Activated B cell treated with CpG ODN at 0.5 μM for 24 hours (primary cell): ENCODE results near the gene H2BK1. TPM values are rescaled to one million over a fixed set of nuclear protein-coding genes. Genes with fewer than 3 reads are reported as not detected.

Source experiments
- ATAC-seq: fragments of 200-7000 bp; cut with Tn5 transposase; one replicate; pipeline ENCODE4 v1.10.0; 2021; ENCODE audit warnings: low read depth, mild to moderate bottlenecking, moderate library complexity
- CTCF ChIA-PET: fragments of 350-600 bp; sonication (Branson Sonifier 250); formaldehyde crosslinking; loops from one replicate; lab custom pipeline; 2021; ENCODE audit warnings: antibody characterized with exemption; lab: Charles Lee
- POLR2A ChIA-PET: fragments of 350-600 bp; sonication (Branson Sonifier 250); formaldehyde crosslinking; loops from one replicate; lab custom pipeline; 2021; ENCODE audit warnings: antibody characterized with exemption; lab: Charles Lee
- DNase-seq: peaks from one replicate; pipeline ENCODE4 v3.0.0; 2022
- H3K27ac Mint-ChIP-seq: one replicate; pipeline ENCODE4 v1.8.0; 2020; ENCODE audit warnings: mixed read lengths
- H3K27me3 Mint-ChIP-seq: one replicate; pipeline ENCODE4 v1.8.0; 2021; ENCODE audit warnings: mixed read lengths
- H3K36me3 Mint-ChIP-seq: one replicate; pipeline ENCODE4 v1.8.0; 2021; ENCODE audit warnings: low read depth, mixed read lengths
- H3K4me1 Mint-ChIP-seq: one replicate; pipeline ENCODE4 v1.8.0; 2021; ENCODE audit warnings: mixed read lengths
- H3K4me3 Mint-ChIP-seq: one replicate; pipeline ENCODE4 v1.8.0; 2020; ENCODE audit warnings: mild to moderate bottlenecking, mixed read lengths
- H3K9me3 Mint-ChIP-seq: one replicate; pipeline ENCODE4 v1.8.0; 2020; ENCODE audit warnings: mixed read lengths
- CTCF ChIP-seq: fragments of 200-600 bp; IDR thresholded peaks from one replicate; pipeline ENCODE4 v1.8.0; 2022; ENCODE audit warnings: antibody characterized with exemption, mild to moderate bottlenecking
- intact Hi-C: fragments of 100-400 bp; cut with micrococcal nuclease; formaldehyde crosslinking; loops from one replicate; pipeline ENCODE4 v1.15.1; 2024
- total RNA-seq: library from RNA; stranded (reverse); gene quantifications from 2 replicates; pipeline ENCODE4 v1.2.3, GENCODE V29; 2022

The H2BK1 gene
- total RNA-seq, 1 donor from 2014 or later: 1.8 TPM

- TF ChIP-seq CTCF: no peak
- Mint-ChIP-seq H3K9me3 (no peaks in the 10 kb centered on the region), H3K27ac (no peak overlapping the region), H3K4me3 (peak overlapping the region; percentile 69), H3K36me3 (no peaks in the 10 kb centered on the region), H3K4me1 (peaks cover 45% of the 10 kb centered on the region), H3K27me3 (peaks cover 52% of the 10 kb centered on the region)
- CTCF ChIA-PET: no interaction called here
- intact Hi-C loops: no loop called here
- POLR2A ChIA-PET: interaction anchor here (0.7 to 1.2 kb wide), 2 partner anchors 18 to 23 kb away, joined by 3 read pairs; partner anchors contain the start of genes ABCF2 and CHPF2
- no peak for DNase-seq
- no peak for ATAC-seq
Measured at GRCh38 chr7:151250181-151251132, 40.2 kb upstream of the H2BK1 start.

DNA sequence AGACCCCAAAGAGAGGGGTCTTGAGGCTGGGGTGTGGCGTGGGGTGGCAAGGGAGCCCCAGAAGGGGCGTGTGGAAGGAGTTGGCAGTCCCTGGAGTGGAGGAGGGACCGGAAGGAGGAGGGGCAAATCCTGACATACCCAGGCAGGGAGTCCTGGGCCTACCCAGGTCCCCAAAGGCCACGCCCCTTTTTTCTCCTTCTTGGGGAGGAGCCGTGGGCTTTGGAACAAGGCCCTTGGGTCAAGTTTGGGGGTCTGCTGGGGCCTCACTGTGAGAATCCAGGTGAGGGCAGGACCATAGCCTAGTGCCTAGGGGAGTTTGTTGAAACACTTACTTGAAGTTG is 39.4 kb upstream of the H2BK1 start:
- H3K9me3 Mint-ChIP-seq: no peaks in the 10 kb centered on the region
- H3K27me3 Mint-ChIP-seq: peaks cover 50% of the 10 kb centered on the region
- POLR2A ChIA-PET: interaction anchor here (0.6 to 1.0 kb wide), 2 partner anchors 23 to 160 kb away, joined by 3 read pairs; partner anchors contain the start of gene ABCF2
- intact Hi-C loops: no loop called here
- peaks cover 50% of the 10 kb centered on the region for H3K4me1 Mint-ChIP-seq
- no peak overlapping the region for H3K27ac Mint-ChIP-seq
- peak overlapping the region; percentile 81 for H3K4me3 Mint-ChIP-seq
- DNase-seq: no peak
- CTCF ChIA-PET: no interaction called here
- ATAC-seq: no peak
- H3K36me3 Mint-ChIP-seq: no peaks in the 10 kb centered on the region
- TF ChIP-seq CTCF: no peak

GRCh38 chr7:151249034-151249731 is 38.9 kb upstream of the H2BK1 start:
- no peak for TF ChIP-seq CTCF
- Mint-ChIP-seq H3K27ac (peak overlapping the region; percentile 41), H3K4me1 (peaks cover 55% of the 10 kb centered on the region), H3K27me3 (peaks cover 46% of the 10 kb centered on the region), H3K9me3 (no peaks in the 10 kb centered on the region), H3K36me3 (no peaks in the 10 kb centered on the region), H3K4me3 (peak overlapping the region; percentile 81)
- no peak for DNase-seq
- peak; percentile 26 for ATAC-seq
- POLR2A ChIA-PET: interaction anchor here (0.6 to 1.0 kb wide), 4 partner anchors 22 to 159 kb away, joined by 3 to 20 read pairs (median 3); partner anchors contain the start of gene ABCF2
- intact Hi-C loops: no loop called here
- CTCF ChIA-PET: no interaction called here

DNA sequence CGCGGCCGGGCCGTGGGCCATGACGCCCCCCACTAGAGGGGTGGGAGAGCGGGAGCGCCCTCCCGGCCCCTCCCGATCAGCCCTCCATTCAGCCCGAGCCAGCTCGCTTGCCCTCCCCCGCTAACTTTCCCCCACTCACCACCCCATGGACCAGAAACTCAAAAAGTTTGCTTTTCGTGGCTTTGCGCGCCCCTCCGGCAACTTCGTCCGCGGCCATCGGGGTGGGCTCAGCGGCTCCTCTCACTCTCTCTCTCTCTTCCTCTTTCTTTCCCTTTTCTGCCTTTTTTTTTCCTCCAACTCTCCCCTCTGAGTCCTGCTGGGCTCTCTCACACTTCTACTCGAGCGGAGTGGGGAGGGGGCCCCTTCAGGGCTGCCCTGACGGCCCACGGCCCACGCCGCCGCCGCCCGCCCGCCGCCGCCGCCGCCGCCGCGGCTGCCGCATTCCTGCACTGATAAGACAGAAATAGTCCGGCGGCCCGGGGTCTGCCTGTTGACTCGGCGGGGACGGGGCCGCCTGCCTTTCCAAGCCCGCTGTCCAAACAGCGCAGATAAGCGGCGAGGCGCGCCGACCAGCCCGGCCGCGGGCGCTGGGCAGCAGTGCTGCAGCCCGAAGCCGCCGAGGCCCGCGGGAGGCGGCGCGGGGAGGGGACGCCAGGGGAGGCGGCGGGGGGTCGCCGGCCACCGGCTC is 38.2 kb upstream of the H2BK1 start, which contains the start of gene SMARCD3:
SMARCD3 (minus strand) TSS at position 349 of the 688 bp plus-strand sequence; CDS start at position 217, 132 bp downstream.
- intact Hi-C loops: no loop called here
- TF ChIP-seq CTCF: no peak
- ChIA-PET POLR2A (interaction anchor here (0.7 to 1.3 kb wide), 4 partner anchors 16 to 103 kb away, joined by 3 to 12 read pairs (median 3); partner anchors contain the start of genes ABCF2 and CHPF2), CTCF (no interaction called here)
- Mint-ChIP-seq H3K9me3 (no peaks in the 10 kb centered on the region), H3K36me3 (no peaks in the 10 kb centered on the region), H3K27me3 (peaks cover 44% of the 10 kb centered on the region), H3K4me3 (peak within 1 kb of the TSS; percentile 81), H3K27ac (peak within 1 kb of the TSS; percentile 41), H3K4me1 (peaks cover 62% of the 10 kb centered on the region)
- ATAC-seq (peak; percentile 23), DNase-seq (no peak)
